GM18505 (cell line): ENCODE measurements around the gene KLF7.

Experiments
- ATAC-seq: cut with Tn5 transposase; IDR thresholded peaks from one replicate; pipeline ENCODE4 v1.9.1; 2021; ENCODE audit not compliant: unreplicated experiment
- POLR2A ChIP-seq: IDR thresholded peaks from 4 replicates; pipeline ENCODE4 v1.6.1; 2011; ENCODE audit warnings: borderline replicate concordance; ENCODE audit not compliant: insufficient read depth, insufficient read length; ENCODE audit errors: extremely low read depth

Gene KLF7

DNA sequence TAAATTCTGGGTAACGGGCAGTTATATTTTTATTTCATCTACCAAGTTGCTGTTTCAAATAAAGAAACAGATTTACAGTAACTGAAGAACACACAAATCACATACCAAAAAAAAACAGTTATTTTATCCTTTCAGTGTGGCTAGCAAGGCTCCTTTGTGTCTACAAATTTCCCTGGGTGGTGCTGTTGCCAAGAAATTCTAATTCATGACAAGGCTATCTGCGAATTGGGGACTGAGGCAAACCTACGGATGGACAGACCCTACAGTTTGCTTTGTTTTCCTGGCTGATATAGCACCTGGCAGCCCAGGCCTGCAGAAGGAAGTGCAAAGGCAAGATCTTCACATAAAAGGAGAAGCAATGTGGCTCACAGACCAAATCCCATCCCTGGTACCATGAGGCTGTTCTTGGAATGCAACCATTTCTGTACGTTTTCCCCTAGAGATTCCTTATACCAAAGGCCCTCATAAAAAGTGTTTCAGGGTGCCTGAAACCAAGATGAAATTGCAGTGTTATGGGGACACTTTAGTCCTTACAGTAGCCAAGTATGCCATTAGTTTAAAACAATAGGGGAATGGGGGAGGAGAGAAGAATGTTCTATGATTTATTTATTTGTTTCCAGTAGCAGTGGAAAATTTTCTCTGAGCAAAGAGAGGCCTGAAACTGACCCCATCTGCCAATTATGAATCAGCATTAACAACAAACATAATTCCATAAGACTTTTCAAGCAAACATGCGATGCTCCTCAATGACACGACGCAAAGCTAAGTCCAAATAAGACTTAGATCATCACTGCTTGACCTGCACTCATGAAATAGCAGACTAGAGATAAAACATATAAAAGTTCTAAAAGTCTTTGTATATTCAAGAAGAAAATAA is 4.3 kb downstream of the KLF7 start:
- ATAC-seq: no peak
- TF ChIP-seq POLR2A: no peak

DNA sequence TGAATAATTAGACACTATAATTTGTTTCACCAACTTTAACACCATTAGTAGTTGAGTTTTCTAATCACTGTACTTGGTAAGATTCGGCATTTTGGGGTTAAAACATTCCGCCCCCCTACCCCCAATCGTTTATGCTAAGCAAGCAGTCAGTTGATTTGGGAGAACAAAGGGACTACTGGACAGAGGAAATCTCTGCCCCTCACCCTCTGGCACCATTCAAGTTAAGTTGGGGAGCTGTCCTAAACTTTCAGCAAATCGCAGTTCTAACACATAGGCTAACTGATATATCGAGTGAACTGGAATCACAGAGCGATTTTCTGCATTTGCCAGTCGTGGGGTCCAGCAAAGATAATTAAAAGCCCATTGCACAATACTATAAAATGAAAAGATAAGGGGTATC is 5.6 kb downstream of the KLF7 start:
- no peak for ATAC-seq
- no peak for TF ChIP-seq POLR2A

DNA sequence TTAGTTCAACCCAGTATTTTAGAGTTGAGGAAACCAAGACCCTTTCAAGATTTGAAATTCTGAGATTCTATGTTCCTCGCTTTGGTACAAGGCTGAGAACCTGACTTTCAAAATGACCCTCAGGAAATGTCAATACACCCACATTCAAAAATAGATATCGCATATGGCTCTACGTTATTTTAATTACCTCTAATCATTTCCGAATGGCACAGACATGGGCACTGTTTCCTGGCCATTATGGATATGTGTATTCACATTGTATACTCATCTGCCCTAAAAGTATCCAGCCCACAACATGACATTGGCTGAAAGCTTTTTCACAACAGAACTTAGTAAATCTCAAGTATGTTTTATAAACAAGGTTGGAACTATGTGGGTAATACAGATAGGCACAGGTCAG is 6.7 kb downstream of the KLF7 start:
- no peak for ATAC-seq
- no peak for TF ChIP-seq POLR2A

DNA sequence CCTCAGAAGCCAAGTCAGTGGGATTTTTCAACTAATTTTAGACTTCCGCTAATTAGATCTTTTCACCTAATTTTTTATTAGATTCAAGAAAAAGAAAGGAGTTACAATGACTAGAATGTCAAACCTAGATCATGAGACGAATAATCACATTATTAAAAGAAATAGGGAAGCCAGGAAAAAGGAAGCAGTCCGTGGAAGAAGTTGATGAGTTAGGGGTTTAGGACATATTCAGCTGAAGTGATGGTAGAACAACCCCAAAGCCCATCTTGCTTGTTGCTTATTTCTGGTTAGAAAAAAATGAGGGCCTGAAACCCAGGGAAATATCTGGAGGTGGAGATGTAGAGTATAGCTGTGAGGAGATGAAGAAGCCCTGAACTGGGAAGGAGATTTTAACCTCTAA is 8.0 kb downstream of the KLF7 start:
- TF ChIP-seq POLR2A: no peak
- ATAC-seq: no peak

DNA sequence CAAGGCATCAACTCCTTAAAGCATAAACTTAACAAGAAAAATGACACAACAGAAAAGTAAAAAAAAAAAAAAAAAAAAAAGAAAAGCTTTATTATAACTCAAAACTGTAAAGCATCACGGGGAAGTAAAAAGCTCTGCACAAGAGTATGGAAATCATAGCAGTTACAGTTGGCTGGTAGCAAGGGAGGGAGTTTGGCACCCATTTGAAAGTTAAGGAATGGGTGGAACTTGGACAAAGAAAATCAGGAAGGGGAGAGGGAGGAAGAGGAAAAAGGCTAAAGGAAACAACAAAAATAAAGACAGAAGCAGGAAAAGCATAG is 8.6 kb downstream of the KLF7 start:
- no peak for TF ChIP-seq POLR2A
- no peak for ATAC-seq

DNA sequence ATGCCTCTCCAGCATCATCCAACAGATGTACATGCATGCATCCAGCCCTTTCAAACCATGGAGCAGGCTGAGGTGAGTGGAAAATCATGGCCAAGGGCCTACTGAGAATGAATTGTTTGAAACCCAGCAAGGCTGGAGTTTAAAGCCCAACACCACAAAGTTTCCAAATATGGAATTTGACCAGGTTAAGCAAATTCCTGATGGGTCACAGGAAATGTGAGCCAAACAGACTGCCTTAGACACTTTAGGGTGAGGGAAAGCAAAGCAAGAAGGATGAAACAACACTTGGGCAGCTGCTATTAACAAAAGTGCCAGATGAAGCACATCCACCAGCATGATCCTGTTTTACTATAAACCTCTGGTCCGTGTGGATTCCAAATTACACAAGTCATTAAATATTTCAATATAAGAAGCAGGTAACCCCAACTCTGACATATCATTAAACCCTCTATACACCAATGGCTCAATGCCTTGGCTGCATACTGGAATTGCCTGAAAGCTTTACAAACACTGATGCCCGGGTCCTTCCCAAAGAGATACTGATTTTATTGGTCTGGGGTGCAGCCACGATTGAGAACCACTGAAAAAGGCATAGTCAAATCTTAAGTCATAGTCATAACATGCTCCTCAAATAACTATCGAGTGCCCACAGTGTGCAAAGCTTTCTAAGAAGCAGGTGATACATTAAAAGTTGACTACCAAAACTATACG is 9.1 kb downstream of the KLF7 start:
- ATAC-seq: peak; percentile 58
- TF ChIP-seq POLR2A: no peak

DNA sequence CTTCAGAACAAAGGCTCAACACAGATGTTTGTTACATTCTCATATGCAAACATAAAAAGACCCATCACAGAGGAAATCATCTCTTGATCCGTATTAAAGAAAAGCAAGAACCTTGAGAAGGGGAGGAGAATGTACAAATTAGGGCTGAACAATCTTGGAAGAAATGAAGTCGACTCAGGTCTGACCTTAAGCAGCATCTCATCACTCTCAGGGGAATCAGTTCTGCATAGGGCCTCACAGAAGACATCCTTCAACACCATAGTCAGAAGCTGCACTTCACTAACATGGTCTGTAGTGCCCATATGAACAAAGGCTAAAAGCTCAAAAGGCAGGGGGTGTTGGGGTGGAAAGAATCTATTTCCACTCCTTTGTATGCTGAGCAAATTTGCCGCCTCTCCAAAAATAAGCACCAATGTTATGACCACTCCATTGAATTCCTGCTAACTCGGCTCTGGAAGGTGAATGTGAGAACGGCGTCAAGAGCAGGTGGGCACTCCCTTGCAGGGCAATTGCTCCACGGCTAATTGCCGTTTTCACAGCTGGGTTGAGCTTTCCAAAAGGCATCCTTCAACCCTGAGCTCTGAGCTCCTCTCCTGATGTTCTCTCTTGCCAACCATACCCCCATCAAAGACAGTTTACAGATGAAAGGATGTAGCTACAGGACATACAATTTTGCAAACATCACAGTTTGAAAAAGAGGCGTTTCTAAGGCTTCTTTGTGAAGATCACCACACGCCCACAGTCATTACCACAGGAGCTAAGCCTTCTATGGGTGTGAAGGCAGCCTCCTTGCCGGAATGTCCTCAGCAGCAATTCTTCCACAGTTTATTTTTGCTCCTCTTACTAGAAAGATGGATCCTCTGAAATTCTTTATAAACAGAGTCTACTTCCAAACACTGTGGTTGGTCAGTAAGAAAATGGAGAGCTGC is 10.0 kb downstream of the KLF7 start:
- no peak for TF ChIP-seq POLR2A
- ATAC-seq: no peak

DNA sequence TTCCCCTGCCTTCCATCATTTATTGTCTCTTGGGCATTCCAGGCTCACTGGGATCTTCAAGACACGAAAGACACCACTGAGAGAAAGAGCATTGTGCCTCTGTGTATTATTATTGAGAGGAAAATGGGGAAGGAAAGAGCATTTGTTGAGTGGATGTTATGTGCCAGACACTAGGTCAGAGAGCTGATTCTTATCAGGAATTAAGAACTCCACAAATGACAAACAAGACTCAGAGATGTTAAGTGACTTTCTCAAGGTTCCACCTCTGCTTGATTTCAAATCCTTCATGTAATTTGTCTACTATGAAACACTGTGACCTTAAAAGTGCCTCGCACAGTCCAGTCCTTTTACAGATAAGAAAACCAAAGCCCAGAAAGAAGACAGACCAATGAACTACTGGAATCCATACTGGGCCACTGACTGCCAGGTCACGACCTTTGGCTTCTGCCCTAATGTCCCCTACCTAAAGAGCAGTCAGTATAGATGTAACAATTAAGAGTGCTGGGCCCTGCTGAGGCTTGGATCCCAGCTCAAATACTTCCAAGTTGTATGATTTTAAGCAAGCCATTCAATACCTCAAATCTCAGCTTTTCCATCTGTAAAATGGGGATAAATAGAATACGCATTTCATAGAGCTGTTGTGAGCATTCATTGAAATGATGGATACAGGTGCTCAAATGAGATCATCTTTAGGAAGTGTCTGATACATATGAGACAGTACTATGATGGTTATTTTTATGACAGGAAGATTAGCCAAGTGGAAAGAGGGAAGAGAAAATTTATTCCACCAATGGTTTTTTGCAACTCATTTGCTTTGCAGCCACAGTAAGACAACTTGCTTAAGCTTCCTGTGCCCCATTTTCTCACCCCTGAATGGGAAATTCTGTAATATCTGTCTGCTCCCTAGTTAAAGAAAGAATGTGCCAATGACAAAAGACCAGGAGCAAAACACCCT is 10.9 kb downstream of the KLF7 start:
- no peak for ATAC-seq
- no peak for TF ChIP-seq POLR2A

DNA sequence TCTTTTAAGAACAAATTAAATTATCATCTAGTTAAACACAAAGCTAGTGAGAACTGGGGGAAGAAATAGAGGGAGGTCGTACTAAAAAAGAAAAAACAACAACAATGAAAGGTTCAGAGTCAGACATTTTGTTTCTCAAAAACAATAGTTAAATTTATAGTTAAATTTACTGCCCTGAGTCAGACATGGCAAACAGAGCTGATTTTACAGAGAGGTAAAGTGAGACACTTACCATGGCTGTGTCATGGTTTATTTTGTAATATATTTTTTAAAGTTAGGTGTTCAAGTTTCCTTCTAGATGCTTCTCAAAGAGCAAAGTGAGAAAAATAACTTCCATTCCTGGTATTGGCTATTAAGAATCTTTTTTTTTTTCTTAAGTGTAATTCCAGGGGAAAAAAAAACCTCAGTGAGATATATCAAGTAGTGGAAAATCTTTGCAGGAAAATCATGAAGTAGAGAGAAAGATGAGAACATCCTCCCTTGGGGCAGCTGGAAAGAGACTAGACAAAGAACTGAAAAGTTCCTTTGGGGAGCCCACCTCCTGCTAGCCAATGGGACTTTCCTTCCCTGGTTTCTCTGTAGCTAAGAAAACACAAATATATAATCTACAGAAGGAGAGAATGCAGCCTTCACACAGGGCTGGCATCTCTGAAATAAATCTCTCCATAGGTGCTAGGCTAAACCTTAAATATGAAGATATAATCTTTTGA is 12.3 kb downstream of the KLF7 start:
- no peak for ATAC-seq
- no peak for TF ChIP-seq POLR2A

DNA sequence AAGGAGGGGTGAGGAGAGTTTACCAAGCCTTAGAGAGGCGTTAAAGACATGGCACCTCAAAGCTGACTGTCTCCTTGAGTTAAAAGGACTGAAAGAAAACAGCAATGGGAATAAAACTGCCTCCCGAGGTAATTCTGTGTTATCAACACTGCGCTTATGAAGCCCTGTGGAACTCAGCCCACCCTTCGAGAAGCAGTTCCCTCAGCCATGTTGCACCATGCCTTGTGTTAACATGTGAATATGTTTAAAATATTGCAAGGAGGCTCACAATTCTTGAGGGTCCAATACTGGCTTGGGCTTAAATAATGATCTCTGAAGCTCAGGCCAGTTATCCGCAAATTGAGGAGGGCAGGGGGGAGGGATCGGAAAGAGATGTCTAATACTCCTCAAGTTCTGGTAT is 14.7 kb downstream of the KLF7 start:
- no peak for ATAC-seq
- TF ChIP-seq POLR2A: no peak

DNA sequence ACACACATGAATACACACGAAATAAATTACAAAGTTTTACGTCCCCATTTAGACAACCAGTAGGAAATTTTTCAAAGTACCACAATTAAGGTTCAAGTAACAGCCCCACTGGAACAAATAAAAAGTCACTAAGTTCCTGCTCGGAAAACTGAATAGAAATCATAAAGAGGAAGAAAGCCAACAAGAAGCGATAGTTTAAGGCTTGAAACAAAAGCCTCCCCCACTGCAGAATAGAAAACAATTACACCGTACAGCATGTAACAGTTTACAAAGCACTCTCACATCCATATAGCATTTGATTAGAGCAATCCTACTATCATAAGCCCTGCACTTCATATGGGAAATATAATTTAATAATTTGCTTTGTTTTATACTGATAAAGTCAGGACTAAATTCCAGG is 15.5 kb downstream of the KLF7 start:
- peak; percentile 31 for ATAC-seq
- no peak for TF ChIP-seq POLR2A

GRCh38 chr2:207149249-207150213 is 16.2 kb downstream of the KLF7 start:
- no peak for TF ChIP-seq POLR2A
- peak; percentile 77 for ATAC-seq
